ENCODE measurements around the gene ZBTB25. TPM values are rescaled to one million over a fixed set of nuclear protein-coding genes. Genes with fewer than 3 reads are reported as not detected.
A peak's percentile ranks its signal among the peaks of the same experiment; 100 is the strongest.

The ZBTB25 gene
- total and polyA plus RNA-seq, 10 donors: 5.0 to 27.5 (median 17.6) TPM

- Histone ChIP-seq H3K4me1 (peaks cover 5 to 49% (median 29%) of the 10 kb centered on the region in 6 donors), H3K27ac (peak overlapping the region in 1 of 8 donors; percentile 42), H3K9me3 (no peaks in the 10 kb centered on the region), H3K36me3 (no peaks in the 10 kb centered on the region), H3K27me3 (replicated peaks in 1 of 7) (peaks cover 0 to 15% (median 0%) of the 10 kb centered on the region in 7 donors), H3K4me3 (no peak overlapping the region)
- DNase-seq: no peak
- no peak for TF ChIP-seq POLR2A (IDR thresholded peaks at IDR 0.05)
- no peak for TF ChIP-seq POLR2AphosphoS5 (IDR thresholded peaks at IDR 0.05)
- WGBS, 5 donors: 46 to 84% (median 67%) methylated on average over 3 of the region's 3 CpGs
- intact Hi-C loops (cut with DNase I; ENCODE audit: low total_unique reads): no loop called here
These were observed 36.5 kb downstream of the ZBTB25 start for GRCh38 chr14:64467101-64467500.

GRCh38 chr14:64465831-64466554 is 37.6 kb downstream of the ZBTB25 start:
- WGBS, 5 donors: 9 to 13% (median 10%) methylated on average over 15 of the region's 15 CpGs
- Histone ChIP-seq H3K4me3 (peak overlapping the region; percentile 42 to 88 (median 60)), H3K36me3 (no peaks in the 10 kb centered on the region), H3K9me3 (no peaks in the 10 kb centered on the region), H3K4me1 (peaks cover 5 to 49% (median 29%) of the 10 kb centered on the region in 6 donors), H3K27ac (peak overlapping the region in 7 of 8 donors; percentile 24 to 80 (median 60)), H3K27me3 (replicated peaks in 1 of 7) (peaks cover 0 to 15% (median 0%) of the 10 kb centered on the region in 7 donors)
- no peak for DNase-seq
- intact Hi-C loops (cut with DNase I; ENCODE audit: low total_unique reads): no loop called here
- TF ChIP-seq POLR2A (IDR thresholded peaks at IDR 0.05) (no peak), CTCF (IDR thresholded peaks at IDR 0.05 in 8 of 11, conservative IDR thresholded peaks at IDR 0.05 in 3 of 11) (no peak), POLR2AphosphoS5 (IDR thresholded peaks at IDR 0.05) (no peak)

- DNase-seq: peak; percentile 88
- TF ChIP-seq CTCF (IDR thresholded peaks at IDR 0.05 in 8 of 11, conservative IDR thresholded peaks at IDR 0.05 in 3 of 11): no peak
- TF ChIP-seq POLR2A (IDR thresholded peaks at IDR 0.05): no peak
- TF ChIP-seq POLR2AphosphoS5 (IDR thresholded peaks at IDR 0.05): peak in 2 of 3 donors; percentile 49 to 53
- H3K4me1 ChIP-seq: peaks cover 5 to 49% (median 29%) of the 10 kb centered on the region in 6 donors
- H3K4me3 ChIP-seq: peak within 1 kb of the TSS; percentile 42 to 88 (median 60)
- 0 to 1% (median 0%) methylated on average over 20 to 74 of the region's 74 CpGs for whole genome bisulfite sequencing, 5 donors
- H3K36me3 ChIP-seq: no peaks in the 10 kb centered on the region
- no peaks in the 10 kb centered on the region for H3K9me3 ChIP-seq
- intact Hi-C loops (cut with DNase I; ENCODE audit: low total_unique reads): no loop called here
- peak within 1 kb of the TSS in 7 of 8 donors; percentile 24 to 80 (median 60) for H3K27ac ChIP-seq
- H3K27me3 ChIP-seq (replicated peaks in 1 of 7): peaks cover 0 to 15% (median 0%) of the 10 kb centered on the region in 7 donors
These were observed 38.3 kb downstream of the ZBTB25 start, which contains the start of gene AKAP5 for GRCh38 chr14:64465191-64465822. Gene AKAP5, plus strand, starts transcription at chr14:64465499. Its CDS starts 2,896 bp downstream, at chr14:64468395.

- peaks cover 5 to 49% (median 29%) of the 10 kb centered on the region in 6 donors for H3K4me1 ChIP-seq
- intact Hi-C loops (cut with DNase I; ENCODE audit: low total_unique reads): no loop called here
- H3K27me3 ChIP-seq (replicated peaks in 1 of 7): peaks cover 0 to 15% (median 0%) of the 10 kb centered on the region in 7 donors
- peaks cover 0 to 4% (median 0%) of the 10 kb centered on the region in 6 donors for H3K36me3 ChIP-seq
- 12 to 18% (median 15%) methylated on average over 6 of the region's 6 CpGs for WGBS, 5 donors
- H3K9me3 ChIP-seq: no peaks in the 10 kb centered on the region
- no peak for DNase-seq
- H3K27ac ChIP-seq: peak overlapping the region in 4 of 8 donors; percentile 60 to 80 (median 72)
- H3K4me3 ChIP-seq: peak overlapping the region; percentile 16 to 88 (median 60)
- TF ChIP-seq POLR2A (IDR thresholded peaks at IDR 0.05) (no peak), POLR2AphosphoS5 (IDR thresholded peaks at IDR 0.05) (no peak), CTCF (IDR thresholded peaks at IDR 0.05 in 8 of 11, conservative IDR thresholded peaks at IDR 0.05 in 3 of 11) (no peak)
These were observed 39.0 kb downstream of the ZBTB25 start for GRCh38 chr14:64464651-64465050.

Measured in spleen (tissue), 11 donors.